Measurements from ENCODE around the gene CNGB1.

GRCh38 chr16:57897996-57898395, 72.9 kb downstream of the CNGB1 start:
- TF ChIP-seq RAD21 (IDR thresholded peaks at IDR 0.05) = no peak
- no peak for TF ChIP-seq GABPA (IDR thresholded peaks at IDR 0.05 in 1 of 2, conservative IDR thresholded peaks at IDR 0.05 in 1 of 2)
- no peak for TF ChIP-seq CTCF (IDR thresholded peaks at IDR 0.05; ENCODE audit: low read depth, low read length, missing input control)
- no peak for TF ChIP-seq MAX (IDR thresholded peaks at IDR 0.05)
- TF ChIP-seq JUND (IDR thresholded peaks at IDR 0.05) = no peak
- no peak for TF ChIP-seq REST (IDR thresholded peaks at IDR 0.05)
- no peak for TF ChIP-seq ATF3 (IDR thresholded peaks at IDR 0.05)
- no peak for TF ChIP-seq YY1 (IDR thresholded peaks at IDR 0.05)
- TF ChIP-seq HNF4G (IDR thresholded peaks at IDR 0.05) = no peak
- no peak for TF ChIP-seq SP1 (IDR thresholded peaks at IDR 0.05)
- no peak for TF ChIP-seq ZBTB33 (IDR thresholded peaks at IDR 0.05)
- TF ChIP-seq FOXA1 (IDR thresholded peaks at IDR 0.05) = no peak
- no peak for TF ChIP-seq NR2F2 (IDR thresholded peaks at IDR 0.05)

All from liver (tissue), 3 donors.